SKM-1 treated with dmso at 0.1 percent for 144 hours (cell line): ENCODE measurements around the gene NPEPL1.

Experiments
- DNase-seq: peaks from one replicate; lab custom pipeline; 2025; ENCODE audit not compliant: unreplicated experiment; lab: John Stamatoyannopoulos, UW

NPEPL1 gene

GRCh38 chr20:58682656-58683531 is 9.7 kb upstream of the NPEPL1 start:
- no peak for DNase-seq

DNA sequence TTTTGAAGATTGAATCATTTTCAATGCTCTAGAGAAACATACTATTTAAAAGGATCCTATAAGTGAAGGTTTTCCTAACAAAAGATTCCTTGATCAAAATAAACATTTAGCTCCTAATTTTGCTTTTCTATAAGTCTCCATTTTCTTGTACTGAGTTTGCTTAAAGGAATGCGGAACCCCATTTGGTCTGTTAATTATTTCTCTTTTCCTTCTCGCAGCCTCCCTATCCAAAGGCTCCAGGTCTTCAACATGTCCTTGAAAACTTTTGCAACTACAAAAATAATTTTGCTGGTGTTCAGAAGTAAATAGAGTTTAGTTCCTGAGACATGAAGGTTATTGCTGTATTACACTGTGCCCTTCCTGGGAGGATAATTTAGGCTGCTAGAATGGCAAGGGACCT is 8.3 kb upstream of the NPEPL1 start:
- no peak for DNase-seq

GRCh38 chr20:58685988-58686387 is 6.6 kb upstream of the NPEPL1 start:
- DNase-seq: no peak

DNA sequence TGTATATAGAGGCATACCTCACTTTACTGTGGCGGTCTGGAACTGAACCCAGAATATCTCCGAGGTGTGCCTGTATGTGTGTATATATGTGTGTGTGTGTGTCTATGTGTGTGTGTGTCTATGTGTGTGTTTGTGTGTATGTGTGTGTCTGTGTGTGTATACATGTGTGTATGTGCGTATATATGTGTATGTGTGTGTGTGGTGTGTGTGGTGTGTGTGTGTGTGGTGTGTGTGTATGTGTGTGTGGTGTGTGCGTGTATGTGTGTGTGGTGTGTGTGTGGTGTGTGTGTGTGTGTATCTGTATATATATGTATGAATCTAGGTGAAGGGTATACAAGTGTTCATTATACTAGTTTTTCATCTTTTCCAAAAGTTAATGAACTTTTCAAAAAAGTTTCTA is 4.2 kb upstream of the NPEPL1 start:
- no peak for DNase-seq

DNA sequence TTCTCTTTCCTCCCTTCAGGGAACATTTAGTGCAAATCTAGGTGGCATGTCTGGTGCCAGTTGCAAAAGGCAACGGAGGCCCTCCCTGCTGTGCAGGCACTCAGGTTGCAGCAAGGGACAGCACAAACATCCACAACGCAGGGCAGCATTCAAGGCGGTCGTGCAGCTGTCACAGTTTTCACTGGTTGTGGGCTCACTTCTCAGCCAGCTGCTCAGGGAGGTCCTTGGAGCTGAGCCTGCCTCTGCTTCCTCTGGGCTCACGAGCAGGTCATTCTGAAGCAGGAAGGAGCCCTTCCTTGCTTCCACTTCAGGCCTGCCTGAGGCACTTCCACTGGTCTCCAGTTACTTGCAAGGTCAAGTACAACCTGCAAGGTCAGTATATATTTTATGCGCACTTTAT is 3.8 kb upstream of the NPEPL1 start:
- DNase-seq: no peak

GRCh38 chr20:58690396-58691135 is 2.0 kb upstream of the NPEPL1 start:
- DNase-seq: no peak

GRCh38 chr20:58691773-58692578 is 624 bp upstream of the NPEPL1 start:
- peak; percentile 96 for DNase-seq

DNA sequence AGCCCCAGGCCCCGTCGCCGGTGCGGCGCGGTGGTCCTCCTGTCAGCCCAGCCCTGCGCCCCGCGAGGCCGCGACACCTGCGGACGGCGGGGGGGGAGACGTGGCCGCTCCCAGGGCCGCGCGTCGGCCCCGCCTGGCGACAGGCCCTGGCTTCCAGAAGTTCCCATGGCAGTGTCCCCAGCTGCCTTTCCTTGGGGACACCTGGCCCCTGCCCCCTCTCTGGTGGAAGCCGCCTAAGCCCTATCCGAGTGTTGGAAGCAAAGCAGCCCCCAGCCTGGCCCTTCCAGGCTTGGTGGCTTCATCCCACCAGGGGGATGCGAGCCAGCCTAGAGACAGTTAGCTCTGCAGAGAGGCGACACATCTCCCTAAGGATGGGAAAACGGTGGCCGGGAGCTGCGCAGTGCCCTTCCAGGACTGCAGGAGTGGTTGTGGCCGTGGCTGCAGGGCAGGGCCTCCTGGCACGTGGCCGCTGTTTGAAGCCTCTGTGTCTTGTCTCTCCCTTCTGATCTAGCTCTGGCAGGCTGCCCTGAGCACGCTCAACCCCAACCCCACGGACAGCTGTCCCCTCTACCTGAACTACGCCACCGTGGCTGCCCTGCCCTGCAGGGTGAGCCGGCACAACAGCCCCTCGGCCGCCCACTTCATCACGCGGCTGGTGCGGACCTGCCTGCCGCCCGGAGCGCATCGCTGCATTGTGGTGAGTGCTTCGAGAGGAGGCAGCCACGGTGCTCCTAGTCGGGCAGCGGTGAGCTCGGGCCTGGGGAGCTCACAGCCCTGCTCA is 816 bp downstream of the NPEPL1 start:
- DNase-seq: no peak

GRCh38 chr20:58694241-58695083 is 1.9 kb downstream of the NPEPL1 start:
- DNase-seq: no peak

DNA sequence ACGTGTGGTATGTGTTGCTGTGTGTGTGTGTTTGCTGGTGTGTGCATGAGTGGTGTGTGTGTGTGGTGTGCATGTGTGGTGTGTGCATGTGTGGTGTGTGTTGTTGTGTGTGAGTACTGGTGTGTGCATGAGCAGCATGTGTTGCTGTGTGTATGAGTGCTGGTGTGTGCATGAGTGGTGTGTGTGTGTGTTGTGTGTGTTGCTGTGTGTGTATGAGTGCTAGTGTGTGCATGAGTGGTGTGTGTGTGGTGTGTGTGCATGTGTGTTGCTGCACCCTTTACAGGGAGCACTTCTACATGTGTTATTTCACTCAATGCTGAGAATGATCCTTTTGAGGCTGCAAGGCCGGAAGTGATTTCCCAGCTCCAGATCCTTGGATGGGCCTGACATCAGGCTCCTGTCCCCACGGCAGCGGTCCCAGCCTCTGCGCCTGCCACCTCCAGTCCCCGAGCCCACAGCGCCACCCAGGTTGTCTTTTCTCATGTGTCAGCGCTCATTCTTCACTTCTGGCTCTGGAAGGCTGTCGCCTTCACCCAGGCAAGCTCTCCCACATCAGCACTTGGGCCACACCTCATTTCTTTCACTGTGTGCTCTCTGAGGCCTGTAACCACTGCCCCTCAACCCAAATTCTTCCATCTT is 2.6 kb downstream of the NPEPL1 start:
- no peak for DNase-seq

DNA sequence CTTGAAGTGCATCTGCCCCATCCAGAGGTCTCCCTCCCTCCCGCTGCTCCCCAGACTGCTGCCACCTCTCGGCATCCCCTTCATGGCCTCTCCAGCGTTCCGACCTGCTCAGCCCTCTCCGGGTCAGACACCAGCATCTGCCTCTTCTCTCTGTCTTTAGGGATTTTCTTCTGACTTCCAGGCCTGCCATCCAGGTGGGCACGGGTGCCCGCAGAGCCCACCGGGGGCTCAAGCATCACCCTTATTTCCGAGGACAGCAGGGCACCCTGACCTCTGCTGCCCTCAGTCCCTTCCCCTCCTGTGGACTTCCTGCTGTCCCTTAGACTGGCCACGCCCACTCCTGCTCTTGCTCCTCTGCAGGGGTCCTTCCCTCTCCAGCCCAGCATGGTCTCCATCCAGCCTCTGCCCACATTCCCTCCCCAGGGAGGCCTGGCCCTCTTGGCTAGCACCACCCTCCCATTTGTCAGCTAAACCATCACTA is 3.3 kb downstream of the NPEPL1 start:
- no peak for DNase-seq

DNA sequence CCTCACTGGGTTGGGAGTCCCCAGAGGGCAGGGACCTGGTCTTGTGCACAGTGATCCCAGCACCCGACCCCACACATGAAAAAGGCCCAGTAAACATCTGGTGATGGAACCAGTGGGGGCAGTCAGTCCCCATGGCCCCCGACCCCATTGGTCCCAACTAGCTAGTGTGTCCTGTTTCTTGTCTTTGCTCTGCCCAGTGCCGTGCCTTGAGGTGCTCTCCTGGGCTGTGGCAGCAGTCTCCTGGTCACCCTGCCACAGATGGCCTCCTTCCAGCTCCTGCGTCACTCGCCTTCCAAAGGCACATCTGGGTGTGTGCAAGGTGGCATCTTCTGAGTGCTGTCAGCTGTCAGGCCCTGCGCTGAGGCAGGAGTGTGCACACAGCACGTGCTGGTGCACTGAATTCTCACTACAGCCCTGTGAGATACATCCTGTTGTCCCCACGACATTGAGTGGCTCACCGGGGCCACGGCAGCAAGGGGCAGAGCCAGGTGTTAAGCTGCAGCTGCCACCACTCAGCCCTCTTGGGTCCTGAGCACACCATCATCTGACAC is 3.9 kb downstream of the NPEPL1 start:
- no peak for DNase-seq

- DNase-seq: no peak
Observed at GRCh38 chr20:58697201-58697866, 4.7 kb downstream of the NPEPL1 start.

- DNase-seq: no peak
Observed at GRCh38 chr20:58697867-58698703, 5.5 kb downstream of the NPEPL1 start.

- no peak for DNase-seq
Observed at GRCh38 chr20:58698741-58699622, 6.4 kb downstream of the NPEPL1 start.

GRCh38 chr20:58699623-58700107 is 7.1 kb downstream of the NPEPL1 start:
- no peak for DNase-seq
